GM19025 (cell line): ENCODE data around the gene PAM.
"Not testable (repeated sequence)": the region's sequence is repeated elsewhere in the genome, so short reads cannot be mapped to it uniquely, and the experiment has no call there.

Source experiments
- ATAC-seq: cut with Tn5 transposase; IDR thresholded peaks from one replicate; pipeline ENCODE4 v1.9.1; 2021; ENCODE audit warnings: mild to moderate bottlenecking, low read depth, moderate library complexity; ENCODE audit not compliant: unreplicated experiment

PAM gene

DNA sequence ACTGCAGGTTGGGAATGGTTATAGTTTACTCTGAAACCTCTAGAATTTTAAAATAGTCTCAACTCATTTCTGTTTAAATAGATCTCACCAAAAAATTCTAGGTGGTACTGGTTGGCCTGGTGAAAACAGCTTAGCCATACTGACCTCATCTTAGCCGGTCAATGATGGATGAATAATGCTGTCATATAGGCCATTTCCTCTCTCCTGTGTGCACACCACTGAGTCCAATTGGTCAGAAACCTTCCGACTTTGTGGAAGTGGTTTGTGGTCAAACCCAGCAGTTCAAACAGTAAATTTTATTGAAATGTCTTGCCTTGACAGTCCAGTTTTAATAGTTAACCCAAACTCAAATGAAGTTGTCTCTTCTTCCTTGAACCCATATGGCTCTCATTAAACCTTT is 266.2 kb downstream of the PAM start:
- ATAC-seq: peak; percentile 88

DNA sequence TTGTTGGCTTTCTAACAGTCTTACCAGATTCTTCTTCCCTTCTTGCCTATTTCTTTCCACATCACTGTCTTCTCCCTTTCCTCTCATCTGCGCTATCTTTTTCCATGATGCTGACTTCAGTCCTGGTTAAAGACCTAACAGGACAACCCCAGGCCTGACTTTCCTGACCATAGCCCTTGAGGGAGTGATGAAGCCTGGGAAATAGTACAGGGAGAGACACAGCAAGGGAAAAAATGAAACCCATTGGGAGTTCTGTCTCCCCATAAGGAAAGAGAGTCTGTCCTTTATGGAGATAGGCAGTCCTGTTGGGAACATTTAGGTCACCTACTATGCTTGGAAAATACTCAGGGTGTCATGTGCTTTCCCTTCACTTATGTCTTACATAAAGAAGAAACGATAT is 272.2 kb downstream of the PAM start:
- no peak for ATAC-seq

DNA sequence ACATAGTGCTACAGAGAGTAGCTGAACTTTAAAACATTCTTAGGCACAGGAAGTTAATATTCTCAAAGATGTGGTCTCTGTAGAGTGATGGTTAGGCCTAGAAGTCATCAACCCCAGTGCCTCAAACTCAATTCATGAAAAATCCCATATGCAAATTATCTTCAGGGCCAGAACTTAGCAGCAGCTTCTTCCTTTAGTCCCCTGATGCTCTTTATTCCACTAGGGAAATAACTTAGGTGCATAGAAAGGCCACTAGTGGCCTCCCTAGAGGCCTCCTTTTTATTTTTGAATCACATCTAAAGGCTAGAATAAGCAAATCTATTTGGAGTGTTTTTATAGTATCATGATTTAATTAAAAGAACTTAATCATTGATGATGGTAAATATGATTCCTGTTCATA is 276.5 kb downstream of the PAM start:
- no peak for ATAC-seq

DNA sequence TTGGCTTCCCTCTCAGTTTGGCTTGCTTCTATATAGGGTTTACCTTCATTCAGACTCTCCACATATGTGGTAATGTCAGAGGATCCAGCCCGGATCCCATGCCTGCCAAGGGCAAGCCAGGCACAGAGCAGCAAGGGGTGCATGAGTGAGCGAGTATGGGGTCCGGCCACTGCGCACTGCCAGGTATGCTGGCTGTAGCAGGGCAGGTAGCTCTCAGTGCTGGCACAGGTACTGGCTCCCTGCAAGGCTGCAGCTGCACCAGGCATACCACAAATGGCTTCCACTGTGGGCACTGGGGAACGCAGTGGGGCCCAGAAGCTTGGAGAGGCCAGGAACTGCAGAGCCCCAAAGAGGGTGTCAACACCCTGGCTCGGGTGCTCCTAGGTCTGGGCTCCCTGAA is 278.6 kb downstream of the PAM start:
- no peak for ATAC-seq

DNA sequence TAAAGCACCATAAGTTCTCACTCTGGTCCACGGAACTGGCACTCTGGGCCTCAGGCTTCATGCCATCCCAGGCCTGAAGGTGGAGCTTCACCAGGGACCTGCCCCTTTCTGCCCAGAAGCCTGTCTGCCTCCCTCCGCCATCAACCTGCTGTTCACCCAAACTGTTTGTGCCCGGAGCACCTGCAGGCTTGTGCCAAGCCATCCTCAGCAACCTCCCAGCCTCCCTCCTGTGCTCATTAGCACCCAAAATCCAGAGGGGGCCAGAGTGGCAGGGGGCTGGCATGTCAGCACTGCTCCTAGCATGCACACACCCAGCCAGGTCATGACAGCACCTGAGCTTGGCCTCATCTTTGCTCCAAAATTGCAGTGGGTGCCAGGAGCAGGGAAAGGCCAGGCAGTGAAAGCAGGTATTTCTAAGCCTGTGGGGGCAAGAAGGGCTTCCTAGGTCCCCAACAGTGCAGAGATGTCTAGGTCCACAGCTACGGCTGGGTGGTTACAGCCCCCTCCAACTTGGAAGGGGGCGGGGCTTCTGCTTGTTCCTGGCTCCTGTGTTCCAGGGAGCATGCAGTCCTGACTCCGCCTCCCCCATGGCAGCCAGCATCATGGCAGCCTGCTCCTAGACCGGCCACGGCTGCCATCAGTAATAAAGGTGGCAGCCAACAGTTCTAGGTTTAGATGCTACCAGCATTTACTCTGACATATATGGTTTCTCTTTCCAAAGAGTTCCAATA is 279.7 kb downstream of the PAM start:
- no peak for ATAC-seq

DNA sequence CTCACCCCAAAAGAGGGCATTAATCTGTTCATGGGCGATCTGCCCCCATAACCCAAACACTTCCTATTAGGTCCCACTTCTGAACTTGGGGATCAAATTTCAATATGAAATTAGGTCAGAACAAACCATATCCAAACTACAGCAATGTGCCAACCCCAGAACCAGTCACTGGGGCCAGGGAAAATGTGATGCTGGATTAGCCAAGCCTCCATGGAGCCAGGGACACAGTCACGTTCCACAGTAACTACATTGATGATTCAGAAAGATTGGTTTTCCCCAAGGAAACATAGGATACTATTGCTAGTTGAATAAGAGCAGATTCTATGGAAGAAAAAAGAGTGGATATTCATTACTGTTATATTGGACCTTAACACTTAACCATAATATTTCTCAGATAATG is 280.6 kb downstream of the PAM start:
- no peak for ATAC-seq

DNA sequence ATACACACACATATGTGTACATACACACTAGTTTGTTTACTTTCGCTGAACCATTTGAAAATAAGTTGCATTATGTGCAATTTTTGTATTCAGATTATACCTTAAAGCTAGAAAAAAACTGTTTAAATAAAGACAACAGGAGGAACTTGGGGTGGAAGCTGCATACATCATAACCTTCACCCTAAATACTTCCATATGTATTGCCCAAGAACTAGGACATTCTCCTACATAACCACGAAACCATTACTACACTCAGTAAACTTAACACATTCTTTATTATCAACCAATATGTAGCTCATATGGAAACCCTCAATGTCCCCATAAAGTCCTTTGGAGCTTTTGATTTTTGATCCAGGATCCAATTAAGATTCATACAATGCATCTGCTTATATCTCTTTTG is 281.5 kb downstream of the PAM start:
- no peak for ATAC-seq

DNA sequence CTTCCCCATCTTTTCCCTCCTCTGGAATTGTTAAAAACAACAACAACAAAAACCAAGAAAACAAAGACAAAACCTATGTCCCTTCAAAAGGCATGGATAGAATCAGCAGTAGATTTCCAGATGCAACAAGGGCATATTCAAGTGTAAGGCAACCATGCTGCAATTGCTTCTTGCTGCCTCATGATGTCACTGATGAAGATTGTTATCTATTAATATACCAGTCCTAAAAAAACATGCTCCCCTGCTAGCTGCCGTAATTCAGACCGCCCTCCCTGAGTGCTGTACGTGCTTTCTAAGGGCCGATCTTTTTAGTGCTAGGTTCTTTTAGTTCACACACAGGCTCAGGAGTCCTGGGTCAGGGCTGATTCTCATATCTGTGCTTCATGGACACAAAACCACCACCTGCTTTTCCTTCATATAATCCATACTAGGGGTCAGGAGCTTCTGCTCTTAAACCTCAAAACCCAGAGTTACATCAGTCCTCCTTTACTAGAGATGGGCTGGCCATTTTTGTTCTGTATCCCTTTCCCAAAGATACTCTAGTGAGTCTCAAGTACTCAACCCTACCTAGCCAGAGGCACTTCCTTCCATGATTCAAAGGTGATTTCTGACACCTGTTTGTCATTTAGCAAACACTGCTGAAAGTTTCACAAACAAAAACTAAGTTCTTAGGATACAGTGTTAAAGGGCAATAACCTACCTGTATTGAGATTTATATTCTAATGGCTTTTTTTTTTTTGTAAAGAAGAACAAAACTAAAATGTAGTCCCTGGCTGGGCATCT is 282.8 kb downstream of the PAM start:
- no peak for ATAC-seq

DNA sequence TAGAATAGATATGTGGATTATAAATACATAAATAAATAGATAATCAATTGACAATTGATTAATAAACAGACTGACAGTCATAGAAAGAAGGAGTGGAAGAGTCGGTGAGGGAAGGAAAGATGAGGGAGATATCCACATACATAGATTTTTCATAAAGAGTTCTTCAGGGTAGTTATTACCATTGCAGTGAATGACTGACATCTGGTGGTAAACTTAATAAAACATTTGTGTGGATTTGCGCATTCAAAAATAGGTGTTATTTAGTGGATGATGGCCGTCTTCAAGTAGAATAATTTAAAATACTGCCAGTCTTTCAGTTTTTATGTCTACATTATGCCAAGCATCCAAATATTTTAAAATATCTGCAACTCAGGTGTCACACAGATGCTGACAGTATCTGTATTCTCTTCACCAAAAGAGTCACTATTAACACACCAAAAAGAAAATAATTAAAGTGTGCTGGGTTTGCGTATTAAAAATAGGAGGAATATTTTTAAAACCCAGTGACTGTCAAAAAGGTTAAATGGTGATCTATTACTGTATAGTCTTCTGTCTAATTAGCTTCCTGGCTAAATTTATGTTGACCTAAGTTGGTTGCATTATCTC is 286.1 kb downstream of the PAM start:
- no peak for ATAC-seq

DNA sequence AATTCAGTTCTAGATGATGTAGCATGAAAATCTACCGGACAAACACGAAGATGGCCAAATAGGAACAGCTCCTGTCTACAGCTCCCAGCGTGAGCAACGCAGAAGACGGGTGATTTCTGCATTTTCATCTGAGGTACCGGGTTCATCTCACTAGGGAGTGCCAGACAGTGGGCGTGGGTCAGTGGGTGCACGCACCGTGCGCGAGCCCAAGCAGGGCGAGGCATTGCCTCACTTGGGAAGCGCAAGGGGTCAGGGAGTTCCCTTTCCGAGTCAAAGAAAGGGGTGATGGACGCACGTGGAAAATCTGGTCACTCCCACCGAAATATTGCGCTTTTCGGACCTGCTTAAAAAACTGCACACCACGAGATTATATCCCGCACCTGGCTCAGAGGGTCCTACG is 291.6 kb downstream of the PAM start:
- not testable (repeated sequence) for ATAC-seq

DNA sequence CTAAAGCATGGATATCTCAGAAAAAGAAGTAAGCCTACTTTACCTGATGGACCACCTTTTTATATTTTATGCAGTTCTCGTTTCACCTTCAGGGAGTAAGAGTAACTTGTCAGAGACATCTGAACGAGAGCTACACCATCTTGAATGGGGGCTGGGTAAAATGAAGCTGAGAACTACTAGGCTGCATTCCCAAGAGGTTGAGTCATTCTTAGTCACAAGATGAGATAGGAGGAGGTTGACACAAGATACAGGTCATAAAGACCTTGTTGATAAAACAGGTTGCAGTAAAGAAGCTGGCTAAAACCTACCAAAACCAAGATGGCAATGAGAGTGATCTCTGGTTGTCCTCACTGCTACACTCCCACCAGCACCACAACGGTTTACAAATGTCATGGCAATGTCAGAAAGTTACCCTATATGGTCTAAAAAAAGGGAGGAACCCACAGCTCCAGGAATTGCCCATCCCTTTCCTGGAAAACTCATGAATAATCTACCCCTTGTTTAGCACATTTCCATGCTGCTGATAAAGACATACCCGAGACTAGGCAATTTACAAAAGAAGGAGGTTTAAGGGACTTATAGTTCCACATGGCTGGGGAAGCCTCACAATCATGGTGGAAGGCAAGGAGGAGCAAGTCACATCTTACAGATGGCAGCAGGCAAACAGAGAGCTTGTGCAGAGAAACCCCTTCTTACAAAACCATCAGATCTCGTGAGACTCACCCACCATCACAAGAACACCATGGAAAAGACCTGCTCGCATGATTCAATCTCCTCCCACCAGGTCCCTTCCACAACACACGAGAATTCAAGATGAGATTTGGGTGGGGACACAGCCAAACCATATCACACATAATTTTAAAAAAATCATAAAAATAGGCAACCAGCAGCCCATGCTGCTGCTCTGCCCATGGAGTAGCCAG is 302.4 kb downstream of the PAM start:
- no peak for ATAC-seq

DNA sequence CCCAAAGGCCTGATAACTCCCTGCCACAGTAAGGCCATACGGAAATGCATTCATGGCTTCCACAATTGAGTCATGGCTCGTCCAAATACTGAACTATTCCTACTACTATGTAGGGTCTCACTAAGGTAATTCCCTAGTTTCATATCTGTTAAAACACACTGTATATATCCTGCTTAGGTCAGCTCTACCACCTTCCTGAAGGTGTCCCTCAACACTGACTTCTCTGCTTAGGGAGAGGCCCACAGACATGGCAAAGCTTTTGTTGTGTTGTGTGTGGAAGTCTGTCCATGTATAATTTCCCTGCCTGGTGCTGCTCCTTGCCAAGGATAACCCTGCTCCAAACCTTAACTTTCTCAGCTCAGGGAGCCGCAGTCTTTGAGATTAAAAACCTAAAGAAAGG is 304.4 kb downstream of the PAM start:
- no peak for ATAC-seq

DNA sequence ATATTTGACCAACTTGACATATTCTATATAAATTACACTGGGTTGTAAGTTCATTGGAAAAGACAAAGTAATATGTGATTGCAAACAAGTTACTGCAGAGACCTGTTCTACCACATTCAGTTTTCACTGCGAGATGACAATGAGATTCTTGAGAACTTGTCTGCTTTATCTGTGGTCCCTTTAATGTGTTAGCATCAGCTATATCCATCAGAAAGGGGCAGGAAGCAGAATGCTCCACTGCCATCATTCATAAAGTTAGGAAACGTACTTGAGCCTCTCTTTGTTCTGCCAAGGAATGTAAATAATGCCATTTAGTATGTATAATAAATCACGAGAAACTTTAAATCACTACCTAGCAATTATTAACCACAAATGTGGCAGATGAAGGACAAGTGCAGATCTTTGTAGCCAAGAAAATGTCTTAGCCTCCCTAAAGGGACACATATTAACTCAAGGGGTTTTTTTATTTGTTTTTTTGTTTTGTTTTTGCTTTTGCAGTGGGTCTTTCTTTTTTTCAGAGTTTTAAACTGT is 305.4 kb downstream of the PAM start:
- no peak for ATAC-seq

DNA sequence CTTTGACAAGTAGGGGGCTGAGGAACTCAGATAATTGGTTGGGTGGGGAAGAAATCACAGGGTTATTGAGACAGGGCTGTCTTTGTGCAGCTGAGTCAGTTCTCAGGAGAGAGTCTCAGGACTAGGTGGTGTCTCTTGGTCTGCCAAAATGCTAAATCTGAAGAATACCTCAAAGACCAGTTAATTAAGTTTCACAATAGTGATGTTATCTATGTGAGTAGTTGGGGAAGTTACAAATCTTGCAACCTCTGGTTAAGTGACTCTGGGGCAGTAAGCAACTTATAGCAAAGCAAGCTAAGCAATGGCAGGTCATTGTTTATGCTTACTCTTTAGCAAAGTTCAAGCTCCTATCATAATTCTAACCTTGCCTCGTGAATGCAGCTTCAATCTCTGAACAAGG is 311.2 kb downstream of the PAM start:
- ATAC-seq: no peak

DNA sequence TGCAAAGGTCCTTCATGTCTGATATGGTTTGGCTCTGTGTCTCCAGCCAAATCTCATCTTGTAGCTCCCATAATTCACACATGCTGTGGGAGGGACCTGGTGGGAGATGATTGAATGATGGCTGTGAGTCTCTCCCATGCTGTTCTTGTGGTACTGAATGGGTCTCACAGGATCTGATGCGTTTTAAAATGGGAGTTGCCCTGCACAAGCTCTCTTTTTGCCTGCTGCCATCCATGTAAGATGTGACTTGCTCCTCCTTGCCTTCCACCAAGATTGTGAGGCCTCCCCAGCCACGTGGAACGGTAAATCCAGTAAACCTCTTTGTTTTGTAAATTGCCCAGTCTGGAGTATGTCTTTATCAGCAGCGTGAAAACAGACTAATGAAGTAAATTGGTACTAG is 318.4 kb downstream of the PAM start:
- not testable (repeated sequence) for ATAC-seq

DNA sequence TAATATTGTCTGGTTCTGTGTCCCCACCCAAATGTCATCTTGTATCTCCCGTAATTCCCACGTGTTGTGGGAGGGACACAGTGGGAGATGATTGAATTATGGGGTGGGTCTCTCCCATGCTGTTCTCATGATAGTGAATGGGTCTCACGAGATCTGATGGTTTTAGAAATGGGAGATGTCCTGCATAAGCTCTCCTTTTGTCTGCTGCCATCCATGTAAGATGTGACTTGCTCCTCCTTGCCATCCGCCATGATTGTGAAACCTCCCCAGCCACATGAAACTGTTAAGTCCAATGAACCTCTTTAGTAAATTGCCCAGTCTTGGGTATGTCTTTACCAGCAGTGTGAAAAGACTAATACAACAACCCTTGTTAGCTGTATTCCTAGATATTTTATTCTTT is 320.3 kb downstream of the PAM start:
- ATAC-seq: no peak
